Liver (tissue), 9 donors: Measurements from ENCODE around the gene CAB39. TPM values are rescaled to one million over a fixed set of nuclear protein-coding genes. Genes with fewer than 3 reads are reported as not detected.

Experiments used
- DNase-seq: peaks from one replicate; pipeline ENCODE4 v3.0.0-alpha.2; 2017; ENCODE audit warnings: low spot score
- H3K27ac ChIP-seq, 2 donors: one replicate each; pipeline ENCODE4 v1.7.0; 2013; ENCODE audit warnings: inconsistent platforms in 2 of 2, low read length in 2 of 2, control low read depth in 1 of 2, low read depth in 1 of 2, mild to moderate bottlenecking in 1 of 2
- H3K27me3 ChIP-seq, 4 donors: one replicate each; pipeline versions ENCODE4 v1.6.1 to v1.7.0; 2013; ENCODE audit warnings: low read length in 3 of 4, inconsistent platforms in 1 of 4, mild to moderate bottlenecking in 1 of 4, moderate library complexity in 1 of 4; ENCODE audit not compliant: control insufficient read depth in 4 of 4, insufficient read depth in 4 of 4
- H3K36me3 ChIP-seq, 4 donors: one replicate each; pipeline versions ENCODE4 v1.6.1 to v1.7.0; 2013; ENCODE audit warnings: low read length in 3 of 4, mild to moderate bottlenecking in 3 of 4, low read depth in 1 of 4, moderate library complexity in 1 of 4; ENCODE audit not compliant: control insufficient read depth in 4 of 4, insufficient read depth in 3 of 4
- H3K4me1 ChIP-seq, 4 donors: one replicate each; pipeline versions ENCODE4 v1.6.1 to v1.7.0; 2013; ENCODE audit warnings: low read length in 3 of 4, mild to moderate bottlenecking in 3 of 4, moderate library complexity in 1 of 4; ENCODE audit not compliant: control insufficient read depth in 4 of 4, insufficient read depth in 4 of 4
- H3K4me3 ChIP-seq, 3 donors: one replicate each; pipeline versions ENCODE4 v1.6.1 to v1.7.0; 2013; ENCODE audit warnings: low read length in 3 of 3, control low read depth in 1 of 3, low read depth in 1 of 3, mild to moderate bottlenecking in 1 of 3
- H3K9ac ChIP-seq, 2 donors: one replicate each; pipeline ENCODE4 v1.7.0; 2013; ENCODE audit warnings: low read length in 2 of 2, mild to moderate bottlenecking in 2 of 2, moderate library complexity in 2 of 2, control low read depth in 1 of 2, low read depth in 1 of 2
- H3K9me3 ChIP-seq, 4 donors: one replicate each; pipeline versions ENCODE4 v1.6.1 to v1.7.0; 2013; ENCODE audit warnings: low read length in 3 of 4; ENCODE audit not compliant: control insufficient read depth in 4 of 4
- ATF3 ChIP-seq: IDR thresholded peaks from 2 replicates; pipeline ENCODE4 v1.6.1; 2016; ENCODE audit warnings: antibody characterized with exemption
- CTCF ChIP-seq: fragments of 150-350 bp; IDR thresholded peaks from 2 replicates; pipeline ENCODE4 v1.5.1; 2017; ENCODE audit warnings: improper control_type of control experiment, low read depth, low read length; ENCODE audit not compliant: missing input control
- EGR1 ChIP-seq, 2 donors: IDR thresholded peaks; 2 replicates each; pipeline ENCODE4 v1.6.1; 2016 to 2018; ENCODE audit warnings: antibody characterized with exemption in 2 of 2, low read depth in 2 of 2
- FOXA1 ChIP-seq: IDR thresholded peaks from 2 replicates; pipeline ENCODE4 v1.6.1; 2016; ENCODE audit warnings: antibody characterized with exemption
- FOXA2 ChIP-seq: IDR thresholded peaks from 2 replicates; pipeline ENCODE4 v1.6.1; 2016; ENCODE audit warnings: antibody characterized with exemption
- GABPA ChIP-seq, 2 donors: IDR thresholded peaks in 1 of 2; conservative IDR thresholded peaks in 1 of 2; 2 replicates each; pipeline ENCODE4 v1.6.1; 2016; ENCODE audit warnings: antibody characterized with exemption in 2 of 2, mild to moderate bottlenecking in 1 of 2, moderate library complexity in 1 of 2
- HNF4A ChIP-seq, 2 donors: conservative IDR thresholded peaks; 2 replicates each; pipeline ENCODE4 v1.6.1; 2016; ENCODE audit warnings: antibody characterized with exemption in 2 of 2, mild to moderate bottlenecking in 2 of 2
- JUND ChIP-seq, 2 donors: IDR thresholded peaks; 2 replicates each; pipeline ENCODE4 v1.6.1; 2016; ENCODE audit warnings: antibody characterized with exemption in 2 of 2
- RAD21 ChIP-seq, 2 donors: IDR thresholded peaks; 2 replicates each; pipeline ENCODE4 v1.6.1; 2016; ENCODE audit warnings: antibody characterized with exemption in 2 of 2, mild to moderate bottlenecking in 2 of 2
- REST ChIP-seq: IDR thresholded peaks from 2 replicates; pipeline ENCODE4 v1.6.1; 2016; ENCODE audit warnings: antibody characterized with exemption, mild to moderate bottlenecking
- RXRA ChIP-seq, 2 donors: IDR thresholded peaks; 2 replicates each; pipeline ENCODE4 v1.6.1; 2017 to 2018; ENCODE audit warnings: antibody characterized with exemption in 2 of 2, mild to moderate bottlenecking in 1 of 2
- TAF1 ChIP-seq: conservative IDR thresholded peaks from 2 replicates; pipeline ENCODE4 v1.6.1; 2016; ENCODE audit warnings: antibody characterized with exemption, mild to moderate bottlenecking
- YY1 ChIP-seq: IDR thresholded peaks from 2 replicates; pipeline ENCODE4 v1.6.1; 2016; ENCODE audit warnings: antibody characterized with exemption, mild to moderate bottlenecking
- ZBTB33 ChIP-seq: IDR thresholded peaks from 2 replicates; pipeline ENCODE4 v1.6.1; 2016; ENCODE audit warnings: antibody characterized with exemption
- WGBS: extraction: QIAGEN DNeasy Blood & Tissue Kit; methylation state at CpG from one replicate; pipeline ENCODE4 v1.1.7; 2013; 5-methylcytosine and 5-hydroxymethylcytosine counted together
- polyA plus RNA-seq, 2 donors: library from polyadenylated mRNA; stranded (reverse) in 1 of 2; unstranded in 1 of 2; fragments of 200-250 nt in 1 of 2; fragments of >200 nt in 1 of 2; fragmentation: Nextera tagmentation in 1 of 2; extraction: Ambion mirVana in 1 of 2; gene quantifications; one replicate each; pipeline versions ENCODE4 v1.2.1 to v1.2.3, GENCODE V29; 2013 to 2015
- total RNA-seq, 2 donors: library from RNA; depleted of rRNA; stranded (reverse); fragments of >200 nt; gene quantifications; one replicate each; pipeline ENCODE4 v1.2.3, GENCODE V29; 2014
- donor health status: healthy.
- donor health status: healthy.
- donor health status: healthy.
- donor health status: healthy.
- donor health status: healthy.

CAB39 gene
- total and polyA plus RNA-seq, 4 donors, result 9.2 to 39.8 (median 26.5) TPM

GRCh38 chr2:230685178-230685577 lies 27.5 kb upstream of the CAB39 start:
- Histone ChIP-seq H3K36me3 (no peaks in the 10 kb centered on the region), H3K27ac (no peak overlapping the region), H3K27me3 (no peaks in the 10 kb centered on the region), H3K9me3 (no peaks in the 10 kb centered on the region), H3K9ac (no peak overlapping the region), H3K4me1 (no peaks in the 10 kb centered on the region), H3K4me3 (no peak overlapping the region)
- DNase-seq, result no peak
- TF ChIP-seq GABPA (IDR thresholded peaks at IDR 0.05 in 1 of 2, conservative IDR thresholded peaks at IDR 0.05 in 1 of 2), result no peak
- WGBS, result 77% methylated on average over 6 of the region's 6 CpGs

- H3K27me3 ChIP-seq, result no peaks in the 10 kb centered on the region
- no peak overlapping the region for H3K27ac ChIP-seq
- no peaks in the 10 kb centered on the region for H3K9me3 ChIP-seq
- 49% methylated on average over 5 of the region's 5 CpGs for WGBS
- no peak overlapping the region for H3K9ac ChIP-seq
- no peaks in the 10 kb centered on the region for H3K4me1 ChIP-seq
- DNase-seq, result no peak
- no peak for TF ChIP-seq EGR1 (IDR thresholded peaks at IDR 0.05; ENCODE audit: low read depth in 2 of 2)
- TF ChIP-seq RXRA (IDR thresholded peaks at IDR 0.05), result no peak
- no peak for TF ChIP-seq YY1
- no peak for TF ChIP-seq REST
- no peak for TF ChIP-seq CTCF
- TF ChIP-seq HNF4A (conservative IDR thresholded peaks at IDR 0.05), result no peak
- TF ChIP-seq JUND (IDR thresholded peaks at IDR 0.05), result no peak
- TF ChIP-seq FOXA2, result no peak
- TF ChIP-seq TAF1, result no peak
- H3K36me3 ChIP-seq, result no peaks in the 10 kb centered on the region
- H3K4me3 ChIP-seq, result no peak overlapping the region
Measured at GRCh38 chr2:230687498-230687897, 25.1 kb upstream of the CAB39 start.

- 66% methylated on average over 2 of the region's 2 CpGs for WGBS
- no peaks in the 10 kb centered on the region for H3K9me3 ChIP-seq
- TF ChIP-seq ATF3 (no peak), JUND (IDR thresholded peaks at IDR 0.05) (no peak), HNF4A (conservative IDR thresholded peaks at IDR 0.05) (no peak), GABPA (IDR thresholded peaks at IDR 0.05 in 1 of 2, conservative IDR thresholded peaks at IDR 0.05 in 1 of 2) (no peak), REST (no peak), FOXA1 (no peak), CTCF (no peak), ZBTB33 (no peak), RAD21 (IDR thresholded peaks at IDR 0.05) (no peak)
Measured at GRCh38 chr2:230688490-230688889, 24.2 kb upstream of the CAB39 start.

More at GRCh38 chr2:230688490-230688889, 24.2 kb upstream of the CAB39 start:
- Histone ChIP-seq H3K27ac (no peak overlapping the region), H3K4me3 (no peak overlapping the region), H3K27me3 (no peaks in the 10 kb centered on the region), H3K9ac (no peak overlapping the region), H3K4me1 (no peaks in the 10 kb centered on the region), H3K36me3 (no peaks in the 10 kb centered on the region)
- no peak for DNase-seq
